Sigmoid colon (tissue), 4 donors: ENCODE measurements around the gene SLC17A8.

Experiments used
- CTCF ChIP-seq, 4 experiments: fragments of 450-650 bp in 3 of 4; fragments of 200-600 bp in 1 of 4; IDR thresholded peaks; one replicate each; pipeline ENCODE4 v1.5.1; 2016 to 2019; ENCODE audit warnings: antibody characterized with exemption in 4 of 4, mild to moderate bottlenecking in 3 of 4, moderate library complexity in 2 of 4
- EP300 ChIP-seq, 4 donors: sonication (generic); formaldehyde crosslinking; IDR thresholded peaks; one replicate each; pipeline ENCODE4 v1.6.1; 2017; ENCODE audit warnings: antibody characterized with exemption in 4 of 4
- POLR2AphosphoS5 ChIP-seq, 4 donors: sonication (generic); formaldehyde crosslinking; IDR thresholded peaks; one replicate each; pipeline ENCODE4 v1.6.1; 2017; ENCODE audit warnings: antibody characterized with exemption in 4 of 4

- TF ChIP-seq CTCF (IDR thresholded peaks at IDR 0.05), result no peak
- TF ChIP-seq EP300 (IDR thresholded peaks at IDR 0.05), result no peak
- no peak for TF ChIP-seq POLR2AphosphoS5 (IDR thresholded peaks at IDR 0.05)
These were observed 77.3 kb downstream of the SLC17A8 start for GRCh38 chr12:100434177-100434576.
